GM18873 (cell line): ENCODE results near the gene FUNDC1.
"Not testable (repeated sequence)": the region's sequence is repeated elsewhere in the genome, so short reads cannot be mapped to it uniquely, and the experiment has no call there.

ENCODE experiments used
- ATAC-seq: cut with Tn5 transposase; IDR thresholded peaks from one replicate; pipeline ENCODE4 v1.9.1; 2021; ENCODE audit warnings: mild to moderate bottlenecking, moderate library complexity, moderate number of reproducible peaks; ENCODE audit not compliant: unreplicated experiment, low FRiP score

Gene FUNDC1, protein sequence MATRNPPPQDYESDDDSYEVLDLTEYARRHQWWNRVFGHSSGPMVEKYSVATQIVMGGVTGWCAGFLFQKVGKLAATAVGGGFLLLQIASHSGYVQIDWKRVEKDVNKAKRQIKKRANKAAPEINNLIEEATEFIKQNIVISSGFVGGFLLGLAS

DNA sequence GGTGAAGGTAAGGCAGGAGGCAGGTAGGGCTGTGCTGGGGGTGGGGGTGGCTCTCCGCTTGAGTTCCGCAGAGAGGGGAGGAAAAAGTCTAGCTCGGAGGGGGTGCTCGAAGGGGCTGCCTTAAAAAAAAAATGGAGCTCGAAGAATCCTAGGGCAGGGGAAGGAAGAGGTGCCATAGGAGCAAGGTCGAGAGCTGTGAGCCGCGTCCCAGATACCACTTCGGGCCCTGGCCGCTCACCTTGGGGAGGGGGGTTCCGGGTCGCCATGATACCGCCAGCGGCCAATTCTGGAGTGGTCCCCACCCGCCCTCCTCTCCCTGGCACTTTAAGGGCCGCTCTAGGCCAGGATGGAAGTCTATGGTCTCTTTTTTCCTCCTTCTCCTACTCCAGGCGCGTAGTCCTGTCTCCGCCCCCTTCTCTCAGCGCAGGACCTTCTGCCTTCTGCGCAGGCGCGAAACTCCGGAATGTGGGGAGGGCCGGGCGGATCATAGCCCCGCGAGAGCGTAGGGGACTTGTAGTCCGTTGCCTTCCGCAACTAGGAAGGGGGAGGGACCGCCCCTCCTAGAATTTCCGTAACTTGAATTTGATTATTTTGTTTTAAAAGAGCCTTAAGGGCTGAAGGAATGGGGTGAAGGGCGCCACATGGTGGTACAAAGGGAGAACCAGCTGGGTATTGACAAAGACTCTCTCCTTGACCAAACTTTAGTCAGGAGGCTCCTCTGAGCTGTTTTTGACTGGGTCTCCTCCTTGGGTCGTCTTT lies at the start of gene FUNDC1:
TSS of gene FUNDC1 (minus strand) at position 293 of the 759 bp plus-strand sequence. CDS start at position 266, 27 bp downstream.
- ATAC-seq: peak; percentile 94

DNA sequence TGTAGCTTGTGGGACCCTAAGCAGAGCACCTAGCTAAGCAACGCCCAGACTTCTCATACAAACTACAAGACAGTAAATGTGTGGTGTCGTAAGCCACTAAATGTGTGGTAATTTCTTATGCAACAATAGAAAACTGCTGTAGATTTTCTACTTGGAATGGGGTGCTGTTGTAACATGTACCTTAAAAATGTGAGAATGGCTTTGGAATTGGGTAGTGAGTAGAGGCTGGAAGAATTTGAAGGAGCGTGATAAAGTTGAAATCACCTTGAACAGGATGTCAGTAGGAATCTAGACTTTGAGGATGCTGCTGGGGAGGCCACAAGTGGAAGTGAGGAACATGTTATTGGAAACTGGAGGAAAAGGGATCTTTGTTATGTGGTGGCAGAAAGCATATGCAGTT lies 43.2 kb upstream of the FUNDC1 start:
- no peak for ATAC-seq

GRCh38 chrX:44580466-44580865 lies 37.8 kb upstream of the FUNDC1 start:
- ATAC-seq: no peak

GRCh38 chrX:44572340-44572938 lies 29.8 kb upstream of the FUNDC1 start:
- ATAC-seq: no peak

- ATAC-seq: no peak
These were observed 27.9 kb upstream of the FUNDC1 start for GRCh38 chrX:44570522-44570921.

- ATAC-seq: no peak
These were observed 26.5 kb upstream of the FUNDC1 start for GRCh38 chrX:44569122-44569521.

DNA sequence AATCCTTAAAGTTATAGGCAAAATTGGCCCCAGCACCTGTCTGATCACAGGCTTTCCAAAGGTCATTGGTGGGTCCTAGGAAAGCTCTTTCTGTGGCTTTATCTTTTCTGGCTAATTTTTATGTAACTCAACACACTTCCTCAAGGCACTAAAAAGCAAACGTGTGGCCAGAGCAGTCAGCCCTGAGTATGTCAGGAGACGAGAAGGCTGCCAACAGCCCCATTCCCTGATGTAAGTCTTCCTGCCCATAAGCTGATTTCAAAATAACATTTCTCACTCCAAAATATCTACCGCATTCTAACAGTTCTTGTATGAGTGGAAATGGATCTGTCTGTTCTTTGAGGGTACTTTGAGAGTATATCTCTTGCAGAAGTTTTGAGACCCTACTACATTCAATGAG lies 25.5 kb upstream of the FUNDC1 start:
- ATAC-seq: no peak

- not testable (repeated sequence) for ATAC-seq
These were observed 19.2 kb upstream of the FUNDC1 start for GRCh38 chrX:44561896-44562295.

GRCh38 chrX:44550563-44550962 lies 7.9 kb upstream of the FUNDC1 start:
- no peak for ATAC-seq

- ATAC-seq: not testable (repeated sequence)
These were observed 2.8 kb upstream of the FUNDC1 start for GRCh38 chrX:44545454-44545853.

DNA sequence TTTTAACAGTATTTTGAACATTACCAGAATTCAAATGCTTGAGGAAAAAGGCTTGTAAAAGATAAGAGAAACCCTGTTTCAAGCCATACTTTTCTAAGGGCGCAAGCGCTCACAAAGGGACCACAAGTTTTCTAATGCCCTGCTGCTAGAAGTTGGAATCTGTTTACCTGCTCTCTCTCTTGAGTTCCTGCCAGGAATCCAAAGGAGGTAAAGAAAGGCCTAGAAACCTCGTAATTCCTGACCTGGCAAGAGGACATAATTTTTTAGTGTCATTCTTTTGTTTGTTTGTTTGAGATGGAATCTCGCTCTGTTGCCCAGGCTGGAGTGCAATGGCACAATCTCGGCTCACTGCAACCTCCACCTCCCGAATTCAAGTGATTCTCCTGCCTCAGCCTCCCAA lies 1.4 kb upstream of the FUNDC1 start:
- no peak for ATAC-seq

DNA sequence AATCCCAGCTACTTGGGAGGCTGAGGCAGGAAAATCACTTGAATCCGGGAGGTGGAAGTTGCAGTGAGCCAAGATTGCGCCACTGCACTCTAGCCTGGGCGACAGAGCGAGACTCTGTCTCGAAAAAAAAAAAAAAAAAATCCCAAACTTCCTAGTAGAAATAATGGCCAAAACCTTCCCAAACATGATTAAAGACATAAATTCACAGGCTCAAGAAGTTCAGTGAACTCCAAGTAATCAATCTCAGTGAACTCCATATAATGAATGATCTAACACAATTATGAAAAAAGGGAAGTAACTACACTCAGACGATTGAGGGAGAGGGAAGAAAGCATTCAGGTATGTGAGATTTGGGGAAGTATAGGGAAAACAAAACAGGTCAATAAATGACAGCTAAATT lies 6.5 kb downstream of the FUNDC1 start:
- ATAC-seq: no peak

GRCh38 chrX:44529310-44529709 lies 13.3 kb downstream of the FUNDC1 start:
- no peak for ATAC-seq

DNA sequence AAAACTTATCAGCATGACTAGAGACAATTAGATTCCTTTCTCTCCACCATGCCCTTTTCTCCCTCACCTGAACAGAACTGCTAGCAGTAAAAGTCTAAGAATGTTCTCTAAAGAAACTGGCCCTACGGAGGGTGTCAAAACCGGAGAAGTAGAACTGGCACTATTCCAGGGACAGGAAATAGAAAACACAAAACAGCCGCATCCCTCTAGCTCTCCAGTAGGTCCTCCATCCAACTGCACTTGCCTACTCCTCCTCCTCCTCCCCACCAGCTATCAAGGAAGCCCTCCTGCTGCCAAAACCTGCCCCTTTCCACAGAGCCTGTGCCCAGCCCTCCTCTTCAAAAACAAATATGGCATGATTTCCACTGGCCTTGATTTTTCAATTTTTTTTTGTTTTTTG lies 28.4 kb downstream of the FUNDC1 start:
- no peak for ATAC-seq

DNA sequence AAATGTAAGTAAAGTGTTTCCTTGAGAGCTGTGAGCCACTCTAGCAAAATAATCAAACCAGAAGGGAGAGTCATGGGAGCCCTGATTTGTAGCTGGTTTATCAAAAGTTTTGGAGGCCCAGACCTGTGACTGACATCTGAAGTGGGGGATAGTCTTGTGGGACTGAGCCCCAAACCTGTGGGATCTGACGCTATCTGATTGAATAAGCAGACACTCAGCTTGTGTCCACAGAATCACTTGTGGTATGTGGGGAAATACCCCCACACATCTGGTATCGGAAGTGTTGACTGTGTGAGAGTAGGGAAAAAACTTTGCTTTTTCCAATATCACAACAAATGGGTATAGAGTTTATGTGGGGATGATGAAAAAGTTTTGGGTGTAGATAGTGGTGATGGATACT lies 35.4 kb downstream of the FUNDC1 start:
- no peak for ATAC-seq

GRCh38 chrX:44506678-44507077 lies 36.0 kb downstream of the FUNDC1 start:
- ATAC-seq: no peak

- ATAC-seq: no peak
These were observed 39.1 kb downstream of the FUNDC1 start for GRCh38 chrX:44503560-44503959.

GRCh38 chrX:44495091-44495490 lies 47.6 kb downstream of the FUNDC1 start:
- no peak for ATAC-seq

- no peak for ATAC-seq
These were observed 48.3 kb downstream of the FUNDC1 start for GRCh38 chrX:44494357-44494756.

- no peak for ATAC-seq
These were observed 53.1 kb downstream of the FUNDC1 start for GRCh38 chrX:44489515-44489914.

DNA sequence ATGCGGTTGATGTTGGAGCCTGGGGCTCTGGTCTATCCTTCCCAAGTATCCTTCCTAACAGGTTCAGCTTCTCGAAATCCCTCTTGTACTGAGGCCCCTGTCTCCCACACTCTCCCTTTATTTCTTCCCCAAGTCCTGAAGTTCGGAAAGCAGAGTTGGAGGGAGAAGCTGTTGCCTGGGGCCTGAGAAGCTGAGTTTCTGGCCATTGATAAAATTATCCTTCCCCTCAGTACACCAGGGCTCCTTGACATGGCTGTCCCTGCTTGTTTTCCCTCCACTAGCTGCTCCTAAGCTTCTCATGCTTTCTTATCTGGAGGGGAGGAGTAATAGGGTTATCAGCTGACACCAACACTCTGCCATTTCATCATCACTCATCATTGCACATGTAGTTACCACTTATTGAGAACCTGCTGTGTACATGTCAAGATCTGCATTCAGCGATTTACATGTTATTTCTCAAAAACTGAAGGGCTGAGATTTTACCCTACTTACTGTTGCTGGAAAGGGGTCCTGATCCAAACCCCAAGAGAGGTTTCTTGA lies 58.0 kb downstream of the FUNDC1 start:
- no peak for ATAC-seq
